Measurements from ENCODE around the gene MGRN1.

GRCh38 chr16:4588961-4589360, 35.7 kb upstream of the MGRN1 start:
- TF ChIP-seq POLR2AphosphoS5 (IDR thresholded peaks at IDR 0.05; ENCODE audit: low read depth, low read length) = no peak
- TF ChIP-seq POLR2A (IDR thresholded peaks at IDR 0.05; ENCODE audit: low read depth, low read length) = no peak
- no peak for TF ChIP-seq TAF1 (IDR thresholded peaks at IDR 0.05; ENCODE audit: borderline replicate concordance, low read depth, low read length)

All from GM12892 (cell line).